IMR-90 (cell line): ENCODE data around the gene GDPD1. TPM values are rescaled to one million over a fixed set of nuclear protein-coding genes. Genes with fewer than 3 reads are reported as not detected.

ENCODE experiments used
- ATAC-seq: fragments of 200-7000 bp; cut with Tn5 transposase; 2 replicates; pipeline ENCODE4 v1.9.1; 2020; ENCODE audit warnings: low read depth, mild to moderate bottlenecking, moderate library complexity
- BruUV-seq: library from RNA; stranded (reverse); fragments of 400-500 nt; replicated peaks from 2 replicates; lab custom pipeline; 2021; lab: Mats Ljungman, UMichigan
- CTCF ChIA-PET: fragments of 300-600 bp; formaldehyde crosslinking; extraction: SDS; loops from one replicate; lab custom pipeline; 2021; ENCODE audit warnings: antibody characterized with exemption; lab: Yijun Ruan, JAX
- POLR2A ChIA-PET: fragments of 300-600 bp; sonication (Branson Sonifier 250); formaldehyde crosslinking; loops from one replicate; lab custom pipeline; 2022; ENCODE audit warnings: antibody characterized with exemption; ENCODE audit not compliant: unreplicated experiment; lab: Charles Lee
- DNase-seq: peaks from one replicate; pipeline ENCODE4 v3.0.0; 2013
- H2AFZ ChIP-seq: replicated peaks from 2 replicates; pipeline ENCODE3; 2013; ENCODE audit warnings: low read length, mild to moderate bottlenecking; ENCODE audit not compliant: poor library complexity
- H2AK5ac ChIP-seq: 2 replicates; pipeline ENCODE4 v1.6.1; 2013; ENCODE audit warnings: low read depth, low read length, inconsistent platforms
- H2AK9ac ChIP-seq: replicated peaks from 2 replicates; pipeline ENCODE3; 2013; ENCODE audit warnings: mild to moderate bottlenecking, low read depth, low read length, moderate library complexity; ENCODE audit not compliant: poor library complexity
- H2BK120ac ChIP-seq: 2 replicates; pipeline ENCODE4 v1.6.1; 2013; ENCODE audit warnings: low read depth, low read length, inconsistent platforms
- H2BK15ac ChIP-seq: 3 replicates; pipeline ENCODE4 v1.6.1; 2013; ENCODE audit warnings: low read depth, low read length, inconsistent platforms
- H2BK20ac ChIP-seq: 2 replicates; pipeline ENCODE4 v1.6.1; 2013; ENCODE audit warnings: low read depth, mild to moderate bottlenecking, inconsistent platforms, low read length, moderate library complexity
- H2BK5ac ChIP-seq: 2 replicates; pipeline ENCODE4 v1.6.1; 2013; ENCODE audit warnings: mild to moderate bottlenecking, low read depth, low read length, inconsistent platforms; ENCODE audit not compliant: poor library complexity, severe bottlenecking
- H3K14ac ChIP-seq: replicated peaks from 2 replicates; pipeline ENCODE4 v1.6.1; 2013; ENCODE audit warnings: low read depth, low read length, inconsistent platforms
- H3K18ac ChIP-seq: 2 replicates; pipeline ENCODE4 v1.6.1; 2013; ENCODE audit warnings: low read depth, low read length, control low read depth
- H3K23ac ChIP-seq: 2 replicates; pipeline ENCODE4 v1.6.1; 2013; ENCODE audit warnings: low read depth, low read length, inconsistent platforms
- H3K27ac ChIP-seq: 2 replicates; pipeline ENCODE4 v1.5.1; 2013; ENCODE audit warnings: mild to moderate bottlenecking, control low read depth, low read length; ENCODE audit not compliant: insufficient read depth
- H3K27me3 ChIP-seq: 2 replicates; pipeline ENCODE4 v1.6.1; 2013; ENCODE audit warnings: low read length; ENCODE audit not compliant: control insufficient read depth, insufficient read depth
- H3K36me3 ChIP-seq: 2 replicates; pipeline ENCODE4 v1.6.1; 2013; ENCODE audit warnings: low read length, mixed read lengths; ENCODE audit not compliant: control insufficient read depth, insufficient read depth
- H3K4ac ChIP-seq: 2 replicates; pipeline ENCODE4 v1.6.1; 2013; ENCODE audit warnings: low read depth, low read length, inconsistent platforms
- H3K4me1 ChIP-seq: 2 replicates; pipeline ENCODE4 v1.6.1; 2013; ENCODE audit warnings: low read length, mixed read lengths; ENCODE audit not compliant: control insufficient read depth, insufficient read depth
- H3K4me2 ChIP-seq: 2 replicates; pipeline ENCODE4 v1.6.1; 2013; ENCODE audit warnings: low read depth, mild to moderate bottlenecking, control low read depth, low read length, moderate library complexity
- H3K4me3 ChIP-seq: 2 replicates; pipeline ENCODE4 v1.5.1; 2013; ENCODE audit warnings: low read depth, mild to moderate bottlenecking, control low read depth, low read length, moderate library complexity; ENCODE audit not compliant: insufficient read depth
- H3K56ac ChIP-seq: 2 replicates; pipeline ENCODE4 v1.6.1; 2013; ENCODE audit warnings: low read length, inconsistent platforms; ENCODE audit not compliant: insufficient read depth; ENCODE audit errors: extremely low read depth
- H3K79me1 ChIP-seq, 2 experiments: 2 replicates each; pipeline ENCODE4 v1.6.1; 2013; ENCODE audit warnings: low read length in 2 of 2, inconsistent platforms in 1 of 2, low read depth in 1 of 2
- H3K9ac ChIP-seq: 2 replicates; pipeline ENCODE4 v1.6.1; 2013; ENCODE audit warnings: low read depth, low read length, control low read depth
- H3K9me1 ChIP-seq: 2 replicates; pipeline ENCODE4 v1.6.1; 2013; ENCODE audit warnings: low read length, inconsistent platforms; ENCODE audit not compliant: insufficient read depth
- H3K9me3 ChIP-seq: 2 replicates; pipeline ENCODE4 v1.6.1; 2013; ENCODE audit warnings: low read length; ENCODE audit not compliant: control insufficient read depth, insufficient read depth
- H4K20me1 ChIP-seq: 2 replicates; pipeline ENCODE4 v1.6.1; 2013; ENCODE audit warnings: low read length, inconsistent platforms; ENCODE audit not compliant: insufficient read depth
- H4K5ac ChIP-seq: 2 replicates; pipeline ENCODE4 v1.6.1; 2013; ENCODE audit warnings: mild to moderate bottlenecking, low read depth, low read length, control low read depth
- H4K8ac ChIP-seq, 2 experiments: 2 replicates each; pipeline ENCODE4 v1.6.1; 2013; ENCODE audit warnings: low read depth in 2 of 2, low read length in 2 of 2, control low read depth in 1 of 2, inconsistent platforms in 1 of 2
- H4K91ac ChIP-seq: 2 replicates; pipeline ENCODE4 v1.6.1; 2013; ENCODE audit warnings: low read depth, low read length, inconsistent platforms; ENCODE audit not compliant: insufficient read depth
- BHLHE40 ChIP-seq: fragments of 150-350 bp; IDR thresholded peaks from 2 replicates; pipeline ENCODE4 v1.6.1; 2016; ENCODE audit warnings: mild to moderate bottlenecking, low read depth, low read length
- CEBPB ChIP-seq: IDR thresholded peaks from 2 replicates; pipeline ENCODE4 v1.6.1; 2012; ENCODE audit warnings: low read depth, low read length, improper control_type of control experiment
- CHD1 ChIP-seq: IDR thresholded peaks from 2 replicates; pipeline ENCODE4 v1.6.1; 2012; ENCODE audit warnings: low read depth, low read length, improper control_type of control experiment
- CTCF ChIP-seq: conservative IDR thresholded peaks from 2 replicates; pipeline ENCODE4 v1.5.1; 2012; ENCODE audit warnings: mild to moderate bottlenecking, low read depth, low read length, improper control_type of control experiment
- FOS ChIP-seq: fragments of 150-350 bp; IDR thresholded peaks from 2 replicates; pipeline ENCODE4 v1.6.1; 2016; ENCODE audit warnings: low read depth, low read length
- MAFK ChIP-seq: IDR thresholded peaks from 2 replicates; pipeline ENCODE4 v1.6.1; 2012; ENCODE audit warnings: low read depth, low read length, improper control_type of control experiment
- MAZ ChIP-seq: IDR thresholded peaks from 2 replicates; pipeline ENCODE4 v1.6.1; 2012; ENCODE audit warnings: low read depth, mild to moderate bottlenecking, low read length, improper control_type of control experiment, moderate library complexity, borderline replicate concordance
- MXI1 ChIP-seq: IDR thresholded peaks from 2 replicates; pipeline ENCODE4 v1.6.1; 2012; ENCODE audit warnings: low read depth, mild to moderate bottlenecking, low read length, moderate library complexity, borderline replicate concordance
- NFE2L2 ChIP-seq: fragments of 150-350 bp; IDR thresholded peaks from 2 replicates; pipeline ENCODE4 v1.6.1; 2016; ENCODE audit warnings: low read depth, mild to moderate bottlenecking, low read length
- POLR2A ChIP-seq: IDR thresholded peaks from 2 replicates; pipeline ENCODE4 v1.6.1; 2012; ENCODE audit warnings: mild to moderate bottlenecking, low read depth, low read length
- RAD21 ChIP-seq: IDR thresholded peaks from 2 replicates; pipeline ENCODE4 v1.6.1; 2012; ENCODE audit warnings: low read length, improper control_type of control experiment
- RCOR1 ChIP-seq: IDR thresholded peaks from 2 replicates; pipeline ENCODE4 v1.6.1; 2012; ENCODE audit warnings: mild to moderate bottlenecking, low read length, improper control_type of control experiment; ENCODE audit not compliant: insufficient replicate concordance
- RFX5 ChIP-seq: IDR thresholded peaks from 2 replicates; pipeline ENCODE4 v1.8.0; 2012; ENCODE audit warnings: low read depth, mild to moderate bottlenecking, low read length, moderate library complexity
- SMC3 ChIP-seq: fragments of 150-350 bp; IDR thresholded peaks from 2 replicates; pipeline ENCODE4 v1.6.1; 2016; ENCODE audit warnings: low read depth, mild to moderate bottlenecking, antibody characterized with exemption, low read length, moderate library complexity
- WGBS, 2 experiments: methylation state at CpG; one replicate each; pipeline versions ENCODE4 v1.1.5 to v1.1.7; 2013; ENCODE audit warnings: missing lambda C conversion rate in 2 of 2; ENCODE audit not compliant: insufficient read length in 1 of 2; ENCODE audit errors: extremely low coverage in 2 of 2; 5-methylcytosine and 5-hydroxymethylcytosine counted together
- dilution Hi-C: fragments of 300-500 bp; cut with HindIII; formaldehyde crosslinking; loops from one replicate; pipeline ENCODE4 v1.14.3; 2018; ENCODE audit warnings: low sequenced_read_pairs; ENCODE audit not compliant: unreplicated experiment
- in situ Hi-C: fragments of 300-500 bp; cut with MboI; formaldehyde crosslinking; loops from 3 replicates; pipeline ENCODE4 v1.14.3; 2019; ENCODE audit warnings: low sequenced_read_pairs, inconsistent platforms, mixed read lengths
- intact Hi-C: fragments of 100-400 bp; cut with micrococcal nuclease; formaldehyde crosslinking; loops from 2 replicates; pipeline ENCODE4 v1.10.0; 2022
- polyA plus RNA-seq, 3 experiments: library from polyadenylated mRNA; depleted of rRNA; stranded (reverse); fragments of >200 nt; gene quantifications; 2 replicates each; pipeline ENCODE4 v1.2.3, GENCODE V29; 2012; ENCODE audit warnings: low replicate concordance in 1 of 3
- total RNA-seq: library from RNA; depleted of rRNA; stranded (reverse); fragments of >200 nt; gene quantifications from 2 replicates; pipeline ENCODE4 v1.2.3, GENCODE V29; 2012
- TF ChIP-seq, protein P1 (sequence below): fragments of 150-350 bp; IDR thresholded peaks from 2 replicates; pipeline ENCODE4 v1.6.1; 2017; ENCODE audit warnings: mild to moderate bottlenecking, antibody characterized with exemption, low read length, low read depth
- TF ChIP-seq, protein P2 (sequence below): fragments of 150-350 bp; IDR thresholded peaks from 2 replicates; pipeline ENCODE4 v1.6.1; 2016; ENCODE audit warnings: low read depth, mild to moderate bottlenecking, low read length, moderate library complexity, borderline replicate concordance

The GDPD1 gene
- total and polyA plus RNA-seq, 2 of the 4 experiments (the other 2 are of a cell fraction): 0.72 to 0.84 TPM

DNA sequence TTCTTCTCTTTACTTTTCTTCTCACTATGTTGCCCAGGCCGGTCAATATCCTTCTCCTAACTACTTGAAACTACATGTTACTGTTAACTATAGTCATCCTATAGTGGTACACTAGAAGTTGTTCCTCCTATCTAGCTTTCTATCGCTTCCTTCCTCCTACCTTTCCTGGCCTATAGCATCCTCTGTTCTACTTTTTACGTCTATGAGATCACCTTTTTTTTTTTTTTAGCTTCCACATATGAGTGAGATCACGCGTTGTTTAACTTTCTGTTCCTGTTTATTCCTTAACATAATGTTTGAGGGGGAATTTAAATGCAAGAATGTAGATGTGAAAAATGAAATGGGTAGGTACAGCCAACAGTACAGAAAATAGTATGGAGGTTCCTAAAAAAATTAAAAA is 80.6 kb downstream of the GDPD1 start:
- in situ Hi-C loops: no loop called here
- ChIA-PET POLR2A (no interaction called here), CTCF (interaction anchor here (0.6 kb wide), 1 partner anchor 441 kb away, joined by 3 read pairs; no protein-coding TSS in a partner anchor)
- Histone ChIP-seq H2AK5ac (no peak overlapping the region), H2BK5ac (no peak overlapping the region), H3K4ac (no peak overlapping the region), H3K9me3 (no peaks in the 10 kb centered on the region), H3K18ac (no peak overlapping the region), H3K4me1 (no peaks in the 10 kb centered on the region), H3K9ac (no peak overlapping the region), H3K27ac (no peak overlapping the region), H2BK120ac (no peak overlapping the region), H4K5ac (no peak overlapping the region), H2BK20ac (no peak overlapping the region), H2AFZ (no peak overlapping the region), H4K91ac (no peak overlapping the region), H3K4me3 (no peak overlapping the region), H4K20me1 (no peaks in the 10 kb centered on the region), H3K23ac (no peak overlapping the region), H3K27me3 (no peaks in the 10 kb centered on the region; the same call in 1 of the 2 replicates), H2BK15ac (no peak overlapping the region), H2AK9ac (no peak overlapping the region), H3K79me1 (no peaks in the 10 kb centered on the region), H3K9me1 (no peaks in the 10 kb centered on the region), H3K14ac (no peak overlapping the region), H3K36me3 (no peaks in the 10 kb centered on the region), H3K4me2 (no peak overlapping the region), H4K8ac (no peak overlapping the region), H3K56ac (no peak overlapping the region)
- no peak for TF ChIP-seq CHD1
- no peak for TF ChIP-seq CTCF
- TF ChIP-seq FOS: no peak
- no peak for TF ChIP-seq MAZ
- TF ChIP-seq NFE2L2: no peak
- no peak for TF ChIP-seq BHLHE40
- TF ChIP-seq, protein P1, sequence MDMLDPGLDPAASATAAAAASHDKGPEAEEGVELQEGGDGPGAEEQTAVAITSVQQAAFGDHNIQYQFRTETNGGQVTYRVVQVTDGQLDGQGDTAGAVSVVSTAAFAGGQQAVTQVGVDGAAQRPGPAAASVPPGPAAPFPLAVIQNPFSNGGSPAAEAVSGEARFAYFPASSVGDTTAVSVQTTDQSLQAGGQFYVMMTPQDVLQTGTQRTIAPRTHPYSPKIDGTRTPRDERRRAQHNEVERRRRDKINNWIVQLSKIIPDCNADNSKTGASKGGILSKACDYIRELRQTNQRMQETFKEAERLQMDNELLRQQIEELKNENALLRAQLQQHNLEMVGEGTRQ: no peak
- TF ChIP-seq MAFK: no peak
- TF ChIP-seq SMC3: no peak
- TF ChIP-seq MXI1: no peak
- TF ChIP-seq RCOR1: no peak
- no peak for TF ChIP-seq CEBPB
- TF ChIP-seq RAD21: no peak
- TF ChIP-seq, protein P2, sequence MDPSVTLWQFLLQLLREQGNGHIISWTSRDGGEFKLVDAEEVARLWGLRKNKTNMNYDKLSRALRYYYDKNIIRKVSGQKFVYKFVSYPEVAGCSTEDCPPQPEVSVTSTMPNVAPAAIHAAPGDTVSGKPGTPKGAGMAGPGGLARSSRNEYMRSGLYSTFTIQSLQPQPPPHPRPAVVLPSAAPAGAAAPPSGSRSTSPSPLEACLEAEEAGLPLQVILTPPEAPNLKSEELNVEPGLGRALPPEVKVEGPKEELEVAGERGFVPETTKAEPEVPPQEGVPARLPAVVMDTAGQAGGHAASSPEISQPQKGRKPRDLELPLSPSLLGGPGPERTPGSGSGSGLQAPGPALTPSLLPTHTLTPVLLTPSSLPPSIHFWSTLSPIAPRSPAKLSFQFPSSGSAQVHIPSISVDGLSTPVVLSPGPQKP: no peak
- TF ChIP-seq RFX5: no peak
- TF ChIP-seq POLR2A: no peak
- no CpG with 5 or more reads among the region's 5 CpGs for WGBS, 2 experiments
- ATAC-seq (no peak), DNase-seq (no peak)
- BruUV-seq: no TSS peak
- dilution Hi-C loops: no loop called here
- intact Hi-C loops: no loop called here
